H9 (cell line): ENCODE data around the gene MIEF1. TPM values are rescaled to one million over a fixed set of nuclear protein-coding genes. Genes with fewer than 3 reads are reported as not detected.

Experiments
- DNase-seq: peaks from one replicate; pipeline ENCODE4 v3.0.0-alpha.2; 2017
- H2AFZ ChIP-seq: one replicate; pipeline ENCODE4 v1.6.1; 2013; ENCODE audit warnings: mild to moderate bottlenecking, low read length, control low read depth, moderate library complexity
- H2AK5ac ChIP-seq: 2 replicates; pipeline ENCODE4 v1.6.1; 2013; ENCODE audit warnings: low read length, control low read depth, mixed read lengths; ENCODE audit not compliant: insufficient read length
- H2BK120ac ChIP-seq: one replicate; pipeline ENCODE4 v1.6.1; 2013; ENCODE audit warnings: low read depth, mild to moderate bottlenecking, low read length, control low read depth, inconsistent platforms; ENCODE audit not compliant: poor library complexity, severe bottlenecking
- H2BK12ac ChIP-seq: 2 replicates; pipeline ENCODE4 v1.6.1; 2013; ENCODE audit warnings: low read length, control low read depth, mixed read lengths, low read depth; ENCODE audit not compliant: insufficient read length
- H2BK15ac ChIP-seq: 2 replicates; pipeline ENCODE4 v1.6.1; 2013; ENCODE audit warnings: low read depth, low read length, control low read depth
- H2BK20ac ChIP-seq: one replicate; pipeline ENCODE4 v1.6.1; 2013; ENCODE audit warnings: low read depth, mild to moderate bottlenecking, low read length, control low read depth, inconsistent platforms; ENCODE audit not compliant: poor library complexity, severe bottlenecking
- H2BK5ac ChIP-seq: 2 replicates; pipeline ENCODE4 v1.6.1; 2013; ENCODE audit warnings: low read length, control low read depth, mixed read lengths; ENCODE audit not compliant: insufficient read length
- H3K14ac ChIP-seq: 2 replicates; pipeline ENCODE4 v1.6.1; 2013; ENCODE audit warnings: low read length, control low read depth; ENCODE audit not compliant: insufficient read depth
- H3K18ac ChIP-seq: 2 replicates; pipeline ENCODE4 v1.6.1; 2013; ENCODE audit warnings: low read depth, mild to moderate bottlenecking, mixed read lengths, low read length, control low read depth; ENCODE audit not compliant: insufficient read length
- H3K23ac ChIP-seq: 2 replicates; pipeline ENCODE4 v1.6.1; 2013; ENCODE audit warnings: low read length, control low read depth, mixed read lengths, low read depth; ENCODE audit not compliant: insufficient read length
- H3K23me2 ChIP-seq: 2 replicates; pipeline ENCODE4 v1.6.1; 2013; ENCODE audit warnings: low read depth, mild to moderate bottlenecking, mixed read lengths, low read length, control low read depth; ENCODE audit not compliant: insufficient read length, poor library complexity, severe bottlenecking
- H3K27ac ChIP-seq: 2 replicates; pipeline ENCODE4 v1.5.1; 2013; ENCODE audit warnings: low read length, control low read depth, mixed read lengths, low read depth; ENCODE audit not compliant: insufficient read length
- H3K27me3 ChIP-seq: 2 replicates; pipeline ENCODE4 v1.6.1; 2013; ENCODE audit warnings: low read length, control low read depth, inconsistent platforms; ENCODE audit not compliant: insufficient read depth
- H3K4ac ChIP-seq: 2 replicates; pipeline ENCODE4 v1.6.1; 2013; ENCODE audit warnings: low read depth, mild to moderate bottlenecking, control low read depth, inconsistent platforms, low read length, moderate library complexity
- H3K4me1 ChIP-seq: 2 replicates; pipeline ENCODE4 v1.6.1; 2013; ENCODE audit warnings: low read length, control low read depth, inconsistent platforms; ENCODE audit not compliant: insufficient read depth
- H3K4me2 ChIP-seq: 2 replicates; pipeline ENCODE4 v1.6.1; 2013; ENCODE audit warnings: low read length, control low read depth, mixed read lengths; ENCODE audit not compliant: insufficient read length, insufficient read depth
- H3K56ac ChIP-seq: 2 replicates; pipeline ENCODE4 v1.6.1; 2013; ENCODE audit warnings: low read depth, mild to moderate bottlenecking, mixed read lengths, low read length, control low read depth; ENCODE audit not compliant: insufficient read length
- H3K79me1 ChIP-seq: 2 replicates; pipeline ENCODE4 v1.6.1; 2013; ENCODE audit warnings: low read depth, mild to moderate bottlenecking, moderate library complexity, low read length, control low read depth, inconsistent platforms; ENCODE audit not compliant: insufficient read depth, poor library complexity, severe bottlenecking
- H3K79me2 ChIP-seq: 2 replicates; pipeline ENCODE4 v1.6.1; 2013; ENCODE audit warnings: low read length, control low read depth, inconsistent platforms; ENCODE audit not compliant: insufficient read depth
- H3K9ac ChIP-seq: 2 replicates; pipeline ENCODE4 v1.6.1; 2013; ENCODE audit warnings: low read length, control low read depth, mixed read lengths; ENCODE audit not compliant: insufficient read length; ENCODE audit errors: extremely low read depth
- H3K9me3 ChIP-seq: one replicate; pipeline ENCODE4 v1.6.1; 2013; ENCODE audit warnings: low read depth, low read length, inconsistent platforms; ENCODE audit not compliant: control insufficient read depth
- H3T11ph ChIP-seq: one replicate; pipeline ENCODE4 v1.6.1; 2013; ENCODE audit warnings: mild to moderate bottlenecking, low read length, control low read depth, inconsistent platforms
- H4K20me1 ChIP-seq: one replicate; pipeline ENCODE4 v1.6.1; 2013; ENCODE audit not compliant: control insufficient read depth, insufficient read length, insufficient read depth
- H4K5ac ChIP-seq: 2 replicates; pipeline ENCODE4 v1.6.1; 2013; ENCODE audit warnings: low read depth, mild to moderate bottlenecking, mixed read lengths, low read length, control low read depth; ENCODE audit not compliant: insufficient read length
- H4K8ac ChIP-seq: replicated peaks from 2 replicates; pipeline ENCODE4 v1.6.1; 2013; ENCODE audit warnings: low read length, control low read depth, mixed read lengths, low read depth; ENCODE audit not compliant: insufficient read length
- H4K91ac ChIP-seq: 2 replicates; pipeline ENCODE4 v1.6.1; 2013; ENCODE audit warnings: low read depth, mild to moderate bottlenecking, moderate library complexity, mixed read lengths, low read length, control low read depth; ENCODE audit not compliant: insufficient read length
- H3K27ac Mint-ChIP-seq, 3 experiments: 2 replicates in 2 of 3; 3 replicates in 1 of 3; pipeline ENCODE4 v1.8.0; 2020 to 2021; ENCODE audit warnings: mixed read lengths in 3 of 3, mild to moderate bottlenecking in 1 of 3, moderate library complexity in 1 of 3
- H3K27me3 Mint-ChIP-seq: 2 replicates; pipeline ENCODE4 v1.8.0; 2021; ENCODE audit warnings: low read depth, mild to moderate bottlenecking, moderate library complexity, mixed read lengths
- H3K36me3 Mint-ChIP-seq, 3 experiments: 2 replicates in 2 of 3; 3 replicates in 1 of 3; pipeline ENCODE4 v1.8.0; 2020 to 2021; ENCODE audit warnings: low read depth in 3 of 3, mixed read lengths in 3 of 3; ENCODE audit not compliant: insufficient read depth in 1 of 3
- H3K4me1 Mint-ChIP-seq, 2 experiments: 2 replicates each; pipeline ENCODE4 v1.8.0; 2020; ENCODE audit warnings: mixed read lengths in 2 of 2
- H3K4me3 Mint-ChIP-seq, 2 experiments: 2 replicates in 1 of 2; 3 replicates in 1 of 2; pipeline ENCODE4 v1.8.0; 2020 to 2021; ENCODE audit warnings: mild to moderate bottlenecking in 2 of 2, mixed read lengths in 2 of 2, moderate library complexity in 1 of 2
- H3K9me3 Mint-ChIP-seq, 2 experiments: 2 replicates in 1 of 2; 3 replicates in 1 of 2; pipeline ENCODE4 v1.8.0; 2020; ENCODE audit warnings: mild to moderate bottlenecking in 2 of 2, mixed read lengths in 2 of 2, moderate library complexity in 1 of 2
- WGBS: extraction: QIAGEN DNeasy Blood & Tissue Kit; methylation state at CpG from one replicate; pipeline ENCODE4 v1.1.7; 2013; ENCODE audit warnings: missing lambda C conversion rate, low lambda C conversion rate, mixed read lengths; ENCODE audit not compliant: insufficient read length; ENCODE audit errors: extremely low coverage; 5-methylcytosine and 5-hydroxymethylcytosine counted together
- total RNA-seq: library from RNA; stranded (reverse); gene quantifications from 2 replicates; pipeline ENCODE4 v1.2.1, GENCODE V29; 2021
- TF ChIP-seq, protein P1 (sequence below): fragments of 200-600 bp; sonication (generic); conservative IDR thresholded peaks from 3 replicates; pipeline ENCODE4 v1.8.0; 2021; ENCODE audit warnings: antibody characterized with exemption, mild to moderate bottlenecking

MIEF1 gene
- total RNA-seq, 1 experiment from 2014 or later = 32.6 TPM

DNA sequence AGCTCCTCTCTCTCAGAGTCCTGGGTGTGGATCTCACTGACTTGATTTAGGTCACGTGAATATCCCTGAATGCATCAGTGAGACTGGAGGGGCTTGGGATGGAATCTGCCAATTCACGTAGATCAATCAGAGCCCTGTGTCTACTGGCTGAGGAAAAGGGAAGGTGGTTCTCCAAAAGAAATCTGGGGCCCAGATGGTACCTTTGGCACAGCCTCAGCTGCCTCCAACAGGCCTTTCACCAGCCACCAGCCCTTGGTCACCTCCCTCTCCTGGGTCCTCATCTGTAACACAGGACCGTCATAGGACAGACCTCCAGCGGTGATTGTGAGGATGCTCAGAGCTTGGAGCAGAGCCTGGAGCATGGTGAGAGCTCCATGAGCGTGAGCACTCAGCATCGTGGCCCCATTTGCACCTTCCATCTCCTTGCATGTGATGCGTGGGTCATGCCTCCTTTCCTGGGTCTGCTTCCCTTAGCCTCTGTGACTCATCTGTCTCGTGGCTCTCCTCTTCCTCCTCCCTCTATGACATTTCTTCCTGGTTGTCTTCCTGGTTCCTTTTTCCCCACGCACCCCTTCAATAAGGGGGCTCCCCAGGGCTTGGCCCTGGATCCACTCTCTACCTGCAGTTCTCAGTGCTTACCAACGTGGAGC, 7.5 kb upstream of the MIEF1 start:
- no peaks in the 10 kb centered on the region; a peak in 1 of 7 replicates for H3K36me3 Mint-ChIP-seq
- Histone ChIP-seq H2BK120ac (no peak overlapping the region), H3K79me1 (no peaks in the 10 kb centered on the region), H3K27ac (no peak overlapping the region), H4K91ac (no peak overlapping the region), H2BK5ac (no peak overlapping the region), H2BK20ac (no peak overlapping the region), H3K4ac (no peak overlapping the region), H3K18ac (no peak overlapping the region), H2BK12ac (no peak overlapping the region), H3K4me2 (no peak overlapping the region), H3T11ph (no peak overlapping the region), H2AFZ (no peak overlapping the region), H3K4me1 (no peaks in the 10 kb centered on the region), H3K79me2 (no peaks in the 10 kb centered on the region), H3K23me2 (no peaks in the 10 kb centered on the region), H3K27me3 (peaks cover 7% of the 10 kb centered on the region), H4K20me1 (no peaks in the 10 kb centered on the region), H3K23ac (no peak overlapping the region), H3K9ac (no peak overlapping the region), H3K9me3 (no peaks in the 10 kb centered on the region), H2BK15ac (no peak overlapping the region), H2AK5ac (no peak overlapping the region), H4K5ac (no peak overlapping the region), H3K56ac (no peak overlapping the region), H3K14ac (no peak overlapping the region), H4K8ac (no peak overlapping the region)
- peaks cover 0 to 3% of the 10 kb centered on the region in 2 experiments; a peak in 1 of 5 replicates for H3K9me3 Mint-ChIP-seq
- peak overlapping the region in 1 of 3 experiments; percentile 28; a peak in 1 of 7 replicates for H3K27ac Mint-ChIP-seq
- H3K27me3 Mint-ChIP-seq = peaks cover 73% of the 10 kb centered on the region
- TF ChIP-seq, protein P1, sequence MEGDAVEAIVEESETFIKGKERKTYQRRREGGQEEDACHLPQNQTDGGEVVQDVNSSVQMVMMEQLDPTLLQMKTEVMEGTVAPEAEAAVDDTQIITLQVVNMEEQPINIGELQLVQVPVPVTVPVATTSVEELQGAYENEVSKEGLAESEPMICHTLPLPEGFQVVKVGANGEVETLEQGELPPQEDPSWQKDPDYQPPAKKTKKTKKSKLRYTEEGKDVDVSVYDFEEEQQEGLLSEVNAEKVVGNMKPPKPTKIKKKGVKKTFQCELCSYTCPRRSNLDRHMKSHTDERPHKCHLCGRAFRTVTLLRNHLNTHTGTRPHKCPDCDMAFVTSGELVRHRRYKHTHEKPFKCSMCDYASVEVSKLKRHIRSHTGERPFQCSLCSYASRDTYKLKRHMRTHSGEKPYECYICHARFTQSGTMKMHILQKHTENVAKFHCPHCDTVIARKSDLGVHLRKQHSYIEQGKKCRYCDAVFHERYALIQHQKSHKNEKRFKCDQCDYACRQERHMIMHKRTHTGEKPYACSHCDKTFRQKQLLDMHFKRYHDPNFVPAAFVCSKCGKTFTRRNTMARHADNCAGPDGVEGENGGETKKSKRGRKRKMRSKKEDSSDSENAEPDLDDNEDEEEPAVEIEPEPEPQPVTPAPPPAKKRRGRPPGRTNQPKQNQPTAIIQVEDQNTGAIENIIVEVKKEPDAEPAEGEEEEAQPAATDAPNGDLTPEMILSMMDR = no peak
- no CpG with 5 or more reads among the region's 10 CpGs for WGBS
- no peak for DNase-seq
- no peak overlapping the region for H3K4me3 Mint-ChIP-seq
- H3K4me1 Mint-ChIP-seq = peaks cover 6 to 12% of the 10 kb centered on the region in 2 experiments
